Tracheal epithelial cell (primary cell): Measurements from ENCODE around the gene SSX3. TPM values are rescaled to one million over a fixed set of nuclear protein-coding genes. Genes with fewer than 3 reads are reported as not detected.

ENCODE experiments used
- total RNA-seq: library from RNA; depleted of rRNA; stranded (reverse); fragments of >200 nt; gene quantifications from 2 replicates; pipeline ENCODE4 v1.2.1, GENCODE V29; 2014

SSX3 gene
- total RNA-seq: not detected in 2 replicates

GRCh38 chrX:48356315-48357094 lies at the start of gene SSX3:
Gene SSX3, minus strand, starts transcription at chrX:48356703. Its CDS starts 1,454 bp downstream, at chrX:48355249.

GRCh38 chrX:48383239-48383638 lies 26.7 kb upstream of the SSX3 start, which contains the start of gene SSX4:
Gene SSX4, plus strand, starts transcription at chrX:48383539. Its CDS starts 515 bp downstream, at chrX:48384054.

Other genes starting within 250 kb of the SSX3 start
- gene SPACA5B, start 226.1 kb downstream of the SSX3 start, total RNA-seq: not detected in 2 replicates
- gene SSX5, start 159.9 kb downstream of the SSX3 start, total RNA-seq: not detected in 2 replicates
- not detected in 2 replicates for gene SSX1, start 101.3 kb downstream of the SSX3 start, total RNA-seq
- gene SSX4, start 26.8 kb upstream of the SSX3 start, total RNA-seq: not detected in 2 replicates
- not detected in 2 replicates for gene SSX4B, start 55.3 kb upstream of the SSX3 start, total RNA-seq
- gene SLC38A5, start 113.6 kb upstream of the SSX3 start, total RNA-seq: 208 and 301 TPM in 2 replicates
- 147 and 163 TPM in 2 replicates for gene FTSJ1, start 119.5 kb upstream of the SSX3 start, total RNA-seq
- gene PORCN, start 152.3 kb upstream of the SSX3 start, total RNA-seq: 44.3 and 49.6 TPM in 2 replicates
- 219 and 232 TPM in 2 replicates for gene EBP, start 165.1 kb upstream of the SSX3 start, total RNA-seq
- gene TBC1D25, start 183.0 kb upstream of the SSX3 start, total RNA-seq: 3.2 and 5.5 TPM in 2 replicates
- gene RBM3, start 217.8 kb upstream of the SSX3 start, total RNA-seq: 88.0 and 97.1 TPM in 2 replicates
- 127 and 187 TPM in 2 replicates for gene WDR13, start 240.8 kb upstream of the SSX3 start, total RNA-seq